ENCODE data around the gene RBM3. TPM values are rescaled to one million over a fixed set of nuclear protein-coding genes. Genes with fewer than 3 reads are reported as not detected.

Gene RBM3
- total RNA-seq, 6 experiments from 2014 or later = 151 to 471 (median 406) TPM

DNA sequence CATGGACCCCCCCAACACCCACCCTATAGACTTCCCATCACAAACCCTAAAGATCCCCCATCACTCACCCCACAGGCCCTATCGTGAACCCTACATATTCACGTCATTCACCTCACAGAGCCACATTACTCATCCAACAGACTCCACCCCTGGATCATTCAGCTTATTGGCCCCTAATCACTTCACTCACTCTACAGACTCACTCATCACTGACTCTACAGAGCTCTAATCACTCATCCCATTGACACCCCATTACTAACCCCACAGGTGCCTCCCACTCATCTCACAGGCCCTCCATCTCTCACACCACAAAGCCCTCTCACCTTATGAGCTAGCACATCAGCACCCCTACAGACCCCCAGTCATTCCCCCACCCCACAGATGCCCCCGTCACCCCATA lies 41.1 kb upstream of the RBM3 start:
- peaks cover 7% of the 10 kb centered on the region; the same call in 1 of the 2 replicates for H3K36me3 Mint-ChIP-seq (ENCODE audit: low read depth)
- H3K4me1 Mint-ChIP-seq (ENCODE audit: low read depth) = peaks cover 14% of the 10 kb centered on the region
- DNase-seq = no peak
- peaks cover 2% of the 10 kb centered on the region; the same call in 1 of the 2 replicates for H3K27me3 Mint-ChIP-seq (ENCODE audit: insufficient read depth)
- TF ChIP-seq, protein P1, sequence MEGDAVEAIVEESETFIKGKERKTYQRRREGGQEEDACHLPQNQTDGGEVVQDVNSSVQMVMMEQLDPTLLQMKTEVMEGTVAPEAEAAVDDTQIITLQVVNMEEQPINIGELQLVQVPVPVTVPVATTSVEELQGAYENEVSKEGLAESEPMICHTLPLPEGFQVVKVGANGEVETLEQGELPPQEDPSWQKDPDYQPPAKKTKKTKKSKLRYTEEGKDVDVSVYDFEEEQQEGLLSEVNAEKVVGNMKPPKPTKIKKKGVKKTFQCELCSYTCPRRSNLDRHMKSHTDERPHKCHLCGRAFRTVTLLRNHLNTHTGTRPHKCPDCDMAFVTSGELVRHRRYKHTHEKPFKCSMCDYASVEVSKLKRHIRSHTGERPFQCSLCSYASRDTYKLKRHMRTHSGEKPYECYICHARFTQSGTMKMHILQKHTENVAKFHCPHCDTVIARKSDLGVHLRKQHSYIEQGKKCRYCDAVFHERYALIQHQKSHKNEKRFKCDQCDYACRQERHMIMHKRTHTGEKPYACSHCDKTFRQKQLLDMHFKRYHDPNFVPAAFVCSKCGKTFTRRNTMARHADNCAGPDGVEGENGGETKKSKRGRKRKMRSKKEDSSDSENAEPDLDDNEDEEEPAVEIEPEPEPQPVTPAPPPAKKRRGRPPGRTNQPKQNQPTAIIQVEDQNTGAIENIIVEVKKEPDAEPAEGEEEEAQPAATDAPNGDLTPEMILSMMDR (IDR thresholded peaks at IDR 0.05) = no peak
- H3K4me3 Mint-ChIP-seq = no peak overlapping the region
- H3K27ac Mint-ChIP-seq = no peak overlapping the region
- no peaks in the 10 kb centered on the region for H3K9me3 Mint-ChIP-seq

DNA sequence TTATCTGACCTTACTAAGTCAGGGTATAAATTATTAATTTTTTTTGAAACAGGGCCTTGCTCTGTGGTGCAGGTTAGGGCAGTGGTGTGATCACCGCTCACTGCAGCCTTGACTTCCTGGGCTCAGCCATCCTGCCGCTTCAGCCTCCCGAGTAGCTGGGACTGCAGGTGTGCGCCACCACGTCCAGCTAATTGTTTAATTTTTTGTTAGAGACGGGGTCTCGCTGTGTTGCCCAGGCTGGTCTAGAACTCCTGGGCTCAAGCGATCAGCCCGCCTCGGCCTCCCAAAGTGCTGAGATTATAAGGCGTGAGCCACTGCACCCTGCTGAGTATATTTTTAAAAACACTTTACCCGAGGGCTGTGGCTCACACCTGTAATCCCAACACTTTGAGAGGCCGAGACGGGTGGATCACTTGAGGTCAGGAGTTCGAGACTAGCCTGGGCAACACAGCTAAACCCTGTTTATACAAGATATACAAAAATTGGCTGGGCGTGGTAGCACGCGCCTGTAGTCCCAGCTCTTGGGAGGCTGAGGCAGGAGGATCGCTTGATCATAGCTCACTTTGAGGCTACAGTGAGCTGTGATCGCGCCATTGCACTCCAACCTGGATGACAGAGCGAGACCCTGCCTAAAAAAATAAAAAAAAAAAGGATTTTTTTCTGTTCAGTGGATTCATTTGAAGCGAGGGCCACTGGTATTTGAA lies 35.5 kb upstream of the RBM3 start:
- Mint-ChIP-seq H3K27ac (peak overlapping the region; percentile 69), H3K27me3 (ENCODE audit: insufficient read depth) (no peaks in the 10 kb centered on the region; the same call in 1 of the 2 replicates), H3K4me1 (ENCODE audit: low read depth) (peaks cover 10% of the 10 kb centered on the region), H3K36me3 (ENCODE audit: low read depth) (peaks cover 6% of the 10 kb centered on the region; the same call in 1 of the 2 replicates), H3K4me3 (peak overlapping the region; percentile 86), H3K9me3 (no peaks in the 10 kb centered on the region)
- DNase-seq = no peak
- TF ChIP-seq, protein P1 (IDR thresholded peaks at IDR 0.05) = no peak

DNA sequence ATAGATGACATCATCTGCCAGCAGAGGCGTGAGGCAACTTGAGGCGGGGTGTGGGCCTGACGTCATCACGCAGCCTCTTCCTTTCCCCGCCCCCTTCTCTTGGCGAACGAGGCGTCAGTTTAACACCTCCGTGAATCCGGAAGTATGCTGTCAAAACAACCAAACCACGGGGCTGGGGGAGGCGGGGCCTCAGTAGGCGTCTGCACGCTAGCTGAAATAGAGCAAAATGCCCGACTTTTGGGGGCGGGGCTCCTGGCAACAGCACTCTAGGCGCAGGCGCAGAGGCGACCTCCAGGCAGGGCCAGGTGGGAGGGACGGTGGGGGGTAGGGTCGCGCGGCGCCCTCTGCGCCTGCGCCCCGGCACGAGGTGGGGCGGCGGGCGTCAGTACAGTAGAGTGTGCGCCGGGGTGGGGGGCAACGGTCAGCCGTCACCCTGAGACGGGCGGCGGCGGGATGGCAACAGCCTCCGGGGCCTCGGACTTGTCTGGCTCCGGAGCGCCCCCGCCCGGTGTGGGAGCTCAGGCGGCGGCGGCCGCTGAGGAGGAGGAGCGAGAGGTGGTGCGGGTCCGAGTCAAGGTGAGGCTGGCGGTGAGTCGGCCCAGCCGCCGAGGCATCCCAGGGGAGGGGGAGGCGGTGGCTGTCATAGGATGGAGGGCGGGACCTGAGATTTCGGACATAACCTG lies 34.8 kb upstream of the RBM3 start, which contains the start of gene TBC1D25:
TSS of gene TBC1D25 (plus strand) at position 370 of the 683 bp plus-strand sequence. CDS start at position 454, 84 bp downstream.
- H3K4me3 Mint-ChIP-seq = peak within 1 kb of the TSS; percentile 86
- H3K9me3 Mint-ChIP-seq = no peaks in the 10 kb centered on the region
- DNase-seq = peak; percentile 95
- peak within 1 kb of the TSS; percentile 69 for H3K27ac Mint-ChIP-seq
- H3K4me1 Mint-ChIP-seq (ENCODE audit: low read depth) = peaks cover 10% of the 10 kb centered on the region
- TF ChIP-seq, protein P1 (IDR thresholded peaks at IDR 0.05) = peak; percentile 70
- peaks cover 6% of the 10 kb centered on the region; the same call in 1 of the 2 replicates for H3K36me3 Mint-ChIP-seq (ENCODE audit: low read depth)
- no peaks in the 10 kb centered on the region; the same call in 1 of the 2 replicates for H3K27me3 Mint-ChIP-seq (ENCODE audit: insufficient read depth)

DNA sequence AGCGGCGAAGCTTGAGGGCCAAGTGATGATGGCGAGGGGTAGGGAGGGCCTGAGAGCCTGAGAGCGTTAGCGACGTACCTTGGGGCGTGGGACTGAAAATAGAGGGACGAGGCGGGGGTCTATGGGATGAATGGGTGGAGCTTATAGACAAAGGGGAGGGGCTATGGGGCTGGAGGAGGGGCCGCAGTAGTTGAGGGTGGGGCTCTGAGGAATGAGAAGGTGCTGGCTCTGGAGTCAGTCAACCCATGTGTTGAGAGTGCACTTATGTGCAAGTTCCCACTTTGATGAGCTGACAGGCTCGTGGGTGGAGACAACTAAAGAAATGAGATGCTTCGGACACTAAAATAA lies 34.3 kb upstream of the RBM3 start:
- H3K4me3 Mint-ChIP-seq = peak overlapping the region; percentile 86
- peaks cover 10% of the 10 kb centered on the region for H3K4me1 Mint-ChIP-seq (ENCODE audit: low read depth)
- no peaks in the 10 kb centered on the region for H3K9me3 Mint-ChIP-seq
- TF ChIP-seq, protein P1 (IDR thresholded peaks at IDR 0.05) = peak; percentile 6; the same call in 1 of the 2 replicates
- peak; percentile 1 for DNase-seq
- peaks cover 6% of the 10 kb centered on the region; the same call in 1 of the 2 replicates for H3K36me3 Mint-ChIP-seq (ENCODE audit: low read depth)
- no peaks in the 10 kb centered on the region; the same call in 1 of the 2 replicates for H3K27me3 Mint-ChIP-seq (ENCODE audit: insufficient read depth)
- H3K27ac Mint-ChIP-seq = peak overlapping the region; percentile 69

DNA sequence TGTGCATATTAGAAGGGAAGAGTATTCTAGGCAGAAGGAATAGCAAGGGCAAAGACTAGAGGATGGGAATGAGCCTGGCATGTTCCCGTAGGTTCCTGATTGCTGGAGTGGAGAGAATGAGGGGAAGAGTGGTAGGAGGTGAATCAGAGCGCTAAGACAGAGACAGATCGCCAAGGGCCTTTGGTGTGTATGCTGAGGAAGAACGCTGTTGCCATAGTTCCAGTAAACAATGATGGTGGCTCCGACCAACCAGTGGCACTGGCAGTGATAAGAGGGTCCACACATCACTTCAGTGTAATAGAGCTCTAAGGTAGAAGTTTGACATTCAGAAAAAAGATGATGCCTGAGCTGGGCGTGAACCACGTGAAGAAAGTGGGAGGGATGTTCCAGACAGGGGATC lies 33.8 kb upstream of the RBM3 start:
- Mint-ChIP-seq H3K36me3 (ENCODE audit: low read depth) (peaks cover 8% of the 10 kb centered on the region; the same call in 1 of the 2 replicates), H3K4me1 (ENCODE audit: low read depth) (peaks cover 10% of the 10 kb centered on the region), H3K4me3 (peak overlapping the region; percentile 86), H3K27ac (peak overlapping the region; percentile 69), H3K27me3 (ENCODE audit: insufficient read depth) (no peaks in the 10 kb centered on the region; the same call in 1 of the 2 replicates), H3K9me3 (no peaks in the 10 kb centered on the region)
- TF ChIP-seq, protein P1 (IDR thresholded peaks at IDR 0.05) = no peak
- no peak for DNase-seq
